SK-N-SH treated with all-trans-retinoic acid at 6 μM for 48 hours (cell line): ENCODE measurements around the gene NIPAL4.

Experiments used
- BACH2 ChIP-seq: fragments of 250-450 bp; sonication (Bioruptor Pico); IDR thresholded peaks from 2 replicates; pipeline ENCODE4 v1.9.0; 2021; ENCODE audit warnings: mild to moderate bottlenecking, borderline replicate concordance
- RARB ChIP-seq: fragments of 250-450 bp; sonication (Bioruptor Pico); IDR thresholded peaks from 2 replicates; pipeline ENCODE4 v1.8.0; 2021; ENCODE audit warnings: mild to moderate bottlenecking, moderate library complexity
- SNAI2 ChIP-seq: fragments of 250-450 bp; sonication (Bioruptor Pico); IDR thresholded peaks from 2 replicates; pipeline ENCODE4 v1.5.0; 2020; ENCODE audit warnings: mild to moderate bottlenecking, moderate library complexity
- ZFP3 ChIP-seq: fragments of 250-450 bp; sonication (Bioruptor Pico); IDR thresholded peaks from 2 replicates; pipeline ENCODE4 v1.5.0; 2020; ENCODE audit warnings: mild to moderate bottlenecking, moderate library complexity
- ZFP30 ChIP-seq: fragments of 450-650 bp; formaldehyde crosslinking; IDR thresholded peaks from 2 replicates; pipeline ENCODE4 v1.5.0; 2022; ENCODE audit warnings: mild to moderate bottlenecking, moderate library complexity
- ZNF70 ChIP-seq: fragments of 450-650 bp; formaldehyde crosslinking; IDR thresholded peaks from 2 replicates; pipeline ENCODE4 v1.5.0; 2020; ENCODE audit warnings: mild to moderate bottlenecking, moderate library complexity
- ZNF8 ChIP-seq: fragments of 450-650 bp; formaldehyde crosslinking; IDR thresholded peaks from 2 replicates; pipeline ENCODE4 v1.5.0; 2020; ENCODE audit warnings: mild to moderate bottlenecking, moderate library complexity
- TF ChIP-seq, protein P1 (sequence below): fragments of 250-450 bp; sonication (Bioruptor Pico); IDR thresholded peaks from 2 replicates; pipeline ENCODE4 v1.8.0; 2020; ENCODE audit warnings: mild to moderate bottlenecking, moderate library complexity, borderline replicate concordance
- TF ChIP-seq, protein P2 (sequence below): fragments of 250-450 bp; sonication (Bioruptor Pico); IDR thresholded peaks from 2 replicates; pipeline ENCODE4 v1.5.1; 2021; ENCODE audit warnings: mild to moderate bottlenecking, moderate library complexity
- TF ChIP-seq, protein P3 (sequence below): fragments of 250-450 bp; sonication (Bioruptor Pico); IDR thresholded peaks from 2 replicates; pipeline ENCODE4 v1.8.0; 2021; ENCODE audit warnings: low read depth, mild to moderate bottlenecking, moderate library complexity, borderline replicate concordance

- TF ChIP-seq, protein P1, sequence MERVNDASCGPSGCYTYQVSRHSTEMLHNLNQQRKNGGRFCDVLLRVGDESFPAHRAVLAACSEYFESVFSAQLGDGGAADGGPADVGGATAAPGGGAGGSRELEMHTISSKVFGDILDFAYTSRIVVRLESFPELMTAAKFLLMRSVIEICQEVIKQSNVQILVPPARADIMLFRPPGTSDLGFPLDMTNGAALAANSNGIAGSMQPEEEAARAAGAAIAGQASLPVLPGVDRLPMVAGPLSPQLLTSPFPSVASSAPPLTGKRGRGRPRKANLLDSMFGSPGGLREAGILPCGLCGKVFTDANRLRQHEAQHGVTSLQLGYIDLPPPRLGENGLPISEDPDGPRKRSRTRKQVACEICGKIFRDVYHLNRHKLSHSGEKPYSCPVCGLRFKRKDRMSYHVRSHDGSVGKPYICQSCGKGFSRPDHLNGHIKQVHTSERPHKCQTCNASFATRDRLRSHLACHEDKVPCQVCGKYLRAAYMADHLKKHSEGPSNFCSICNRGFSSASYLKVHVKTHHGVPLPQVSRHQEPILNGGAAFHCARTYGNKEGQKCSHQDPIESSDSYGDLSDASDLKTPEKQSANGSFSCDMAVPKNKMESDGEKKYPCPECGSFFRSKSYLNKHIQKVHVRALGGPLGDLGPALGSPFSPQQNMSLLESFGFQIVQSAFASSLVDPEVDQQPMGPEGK (CRISPR knock-in tag) = no peak
- TF ChIP-seq RARB (no peak), ZFP3 (CRISPR knock-in tag) (no peak), ZNF8 (CRISPR knock-in tag) (no peak), ZFP30 (CRISPR knock-in tag) (no peak), BACH2 (no peak), SNAI2 (CRISPR knock-in tag) (no peak), ZNF70 (CRISPR knock-in tag) (no peak)
- TF ChIP-seq, protein P2, sequence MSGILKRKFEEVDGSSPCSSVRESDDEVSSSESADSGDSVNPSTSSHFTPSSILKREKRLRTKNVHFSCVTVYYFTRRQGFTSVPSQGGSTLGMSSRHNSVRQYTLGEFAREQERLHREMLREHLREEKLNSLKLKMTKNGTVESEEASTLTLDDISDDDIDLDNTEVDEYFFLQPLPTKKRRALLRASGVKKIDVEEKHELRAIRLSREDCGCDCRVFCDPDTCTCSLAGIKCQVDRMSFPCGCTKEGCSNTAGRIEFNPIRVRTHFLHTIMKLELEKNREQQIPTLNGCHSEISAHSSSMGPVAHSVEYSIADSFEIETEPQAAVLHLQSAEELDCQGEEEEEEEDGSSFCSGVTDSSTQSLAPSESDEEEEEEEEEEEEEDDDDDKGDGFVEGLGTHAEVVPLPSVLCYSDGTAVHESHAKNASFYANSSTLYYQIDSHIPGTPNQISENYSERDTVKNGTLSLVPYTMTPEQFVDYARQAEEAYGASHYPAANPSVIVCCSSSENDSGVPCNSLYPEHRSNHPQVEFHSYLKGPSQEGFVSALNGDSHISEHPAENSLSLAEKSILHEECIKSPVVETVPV = no peak
- TF ChIP-seq, protein P3, sequence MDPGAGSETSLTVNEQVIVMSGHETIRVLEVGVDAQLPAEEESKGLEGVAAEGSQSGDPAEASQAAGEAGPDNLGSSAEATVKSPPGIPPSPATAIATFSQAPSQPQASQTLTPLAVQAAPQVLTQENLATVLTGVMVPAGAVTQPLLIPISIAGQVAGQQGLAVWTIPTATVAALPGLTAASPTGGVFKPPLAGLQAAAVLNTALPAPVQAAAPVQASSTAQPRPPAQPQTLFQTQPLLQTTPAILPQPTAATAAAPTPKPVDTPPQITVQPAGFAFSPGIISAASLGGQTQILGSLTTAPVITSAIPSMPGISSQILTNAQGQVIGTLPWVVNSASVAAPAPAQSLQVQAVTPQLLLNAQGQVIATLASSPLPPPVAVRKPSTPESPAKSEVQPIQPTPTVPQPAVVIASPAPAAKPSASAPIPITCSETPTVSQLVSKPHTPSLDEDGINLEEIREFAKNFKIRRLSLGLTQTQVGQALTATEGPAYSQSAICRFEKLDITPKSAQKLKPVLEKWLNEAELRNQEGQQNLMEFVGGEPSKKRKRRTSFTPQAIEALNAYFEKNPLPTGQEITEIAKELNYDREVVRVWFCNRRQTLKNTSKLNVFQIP = no peak
Observed at GRCh38 chr5:157506066-157506590, 46.1 kb downstream of the NIPAL4 start.
